ENCODE results near the gene LPP.

The LPP gene

GRCh38 chr3:188229726-188230125, 75.8 kb downstream of the LPP start:
- H3K4me1 ChIP-seq (ENCODE audit: insufficient read depth, low read length, severe bottlenecking) = peaks cover 35% of the 10 kb centered on the region
- no peak for TF ChIP-seq EZH2 (IDR thresholded peaks at IDR 0.05; ENCODE audit: borderline replicate concordance, low read length)
- no peak for TF ChIP-seq CTCF (IDR thresholded peaks at IDR 0.05; ENCODE audit: low read length)
- no peaks in the 10 kb centered on the region for H3K79me2 ChIP-seq (ENCODE audit: insufficient read depth, low read length)
- no peaks in the 10 kb centered on the region for H3K9me2 ChIP-seq (ENCODE audit: low read depth, low read length)
- H3K27ac ChIP-seq (ENCODE audit: low read depth, low read length, poor library complexity, severe bottlenecking) = peak overlapping the region; percentile 14
- peak overlapping the region; percentile 49; the same call in 1 of the 2 replicates for H3K4me2 ChIP-seq (ENCODE audit: low read length)
- H3F3A ChIP-seq (ENCODE audit: insufficient read depth, low read length) = no peaks in the 10 kb centered on the region
- H3K27me3 ChIP-seq (ENCODE audit: insufficient read depth, low read length) = no peaks in the 10 kb centered on the region
- no peaks in the 10 kb centered on the region for H3K36me3 ChIP-seq (ENCODE audit: insufficient read depth, low read length)
- peak overlapping the region; percentile 67; the same call in 1 of the 2 replicates for H2AFZ ChIP-seq (ENCODE audit: low read length)
- no peaks in the 10 kb centered on the region for H4K20me1 ChIP-seq (ENCODE audit: insufficient read depth, low read length)
- no peaks in the 10 kb centered on the region for H3K9me3 ChIP-seq (ENCODE audit: low read length)
- no peak overlapping the region for H3K9ac ChIP-seq (ENCODE audit: low read length)
- H3K4me3 ChIP-seq (ENCODE audit: low read depth, low read length, poor library complexity, severe bottlenecking) = no peak overlapping the region

DNA sequence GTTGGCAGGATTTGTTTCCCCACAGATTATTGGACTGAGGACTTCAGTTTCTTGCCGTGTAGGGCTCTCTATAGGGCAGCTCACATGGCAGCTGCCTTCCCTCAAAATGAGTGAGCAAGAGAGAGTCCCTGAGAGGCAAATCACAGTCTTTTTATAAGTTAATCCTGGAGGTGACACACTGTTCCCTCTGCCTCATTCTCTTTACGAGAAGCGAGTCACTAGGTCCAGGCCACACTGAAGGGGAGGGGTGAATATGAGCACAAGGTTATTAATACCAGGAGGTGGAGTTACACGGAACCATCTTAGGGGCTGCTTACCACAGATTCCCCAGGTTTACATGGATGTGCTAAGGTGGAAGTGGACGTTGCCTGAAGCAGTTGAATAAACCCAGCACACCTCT, 77.0 kb downstream of the LPP start:
- Histone ChIP-seq H3K9me3 (ENCODE audit: low read length) (no peaks in the 10 kb centered on the region), H3K36me3 (ENCODE audit: insufficient read depth, low read length) (no peaks in the 10 kb centered on the region), H3K4me2 (ENCODE audit: low read length) (no peak overlapping the region), H3K9me2 (ENCODE audit: low read depth, low read length) (no peaks in the 10 kb centered on the region), H3K9ac (ENCODE audit: low read length) (no peak overlapping the region), H3K4me1 (ENCODE audit: insufficient read depth, low read length, severe bottlenecking) (peaks cover 48% of the 10 kb centered on the region), H4K20me1 (ENCODE audit: insufficient read depth, low read length) (no peaks in the 10 kb centered on the region), H3K27ac (ENCODE audit: low read depth, low read length, poor library complexity, severe bottlenecking) (no peak overlapping the region), H3K4me3 (ENCODE audit: low read depth, low read length, poor library complexity, severe bottlenecking) (no peak overlapping the region), H3F3A (ENCODE audit: insufficient read depth, low read length) (no peaks in the 10 kb centered on the region), H3K27me3 (ENCODE audit: insufficient read depth, low read length) (no peaks in the 10 kb centered on the region), H3K79me2 (ENCODE audit: insufficient read depth, low read length) (no peaks in the 10 kb centered on the region), H2AFZ (ENCODE audit: low read length) (no peak overlapping the region)
- TF ChIP-seq EZH2 (IDR thresholded peaks at IDR 0.05; ENCODE audit: borderline replicate concordance, low read length) = no peak
- no peak for TF ChIP-seq CTCF (IDR thresholded peaks at IDR 0.05; ENCODE audit: low read length)

DNA sequence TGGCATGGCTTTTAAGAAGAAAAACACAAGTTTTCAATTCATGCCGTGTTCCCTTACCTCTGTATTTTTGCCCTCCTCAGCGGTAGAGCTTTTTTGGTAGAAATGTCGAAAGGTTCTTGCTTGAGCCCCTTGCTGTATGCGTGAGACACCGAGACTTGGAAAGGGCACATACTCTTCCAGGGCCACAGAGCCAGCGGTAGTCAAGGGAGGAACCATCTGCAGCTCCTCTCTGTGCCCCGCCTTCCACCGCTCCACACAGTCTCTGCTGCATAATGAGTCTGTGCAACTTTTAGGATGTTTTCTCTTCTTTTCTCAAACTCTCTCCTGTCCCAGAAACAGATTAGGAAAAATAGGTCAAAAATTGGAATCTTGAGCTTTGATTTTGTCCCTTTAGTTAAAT, 77.5 kb downstream of the LPP start:
- Histone ChIP-seq H3K9me3 (ENCODE audit: low read length) (no peaks in the 10 kb centered on the region), H3K9me2 (ENCODE audit: low read depth, low read length) (no peaks in the 10 kb centered on the region), H3K79me2 (ENCODE audit: insufficient read depth, low read length) (no peaks in the 10 kb centered on the region), H4K20me1 (ENCODE audit: insufficient read depth, low read length) (no peaks in the 10 kb centered on the region), H2AFZ (ENCODE audit: low read length) (no peak overlapping the region), H3K36me3 (ENCODE audit: insufficient read depth, low read length) (no peaks in the 10 kb centered on the region), H3K4me2 (ENCODE audit: low read length) (no peak overlapping the region), H3K9ac (ENCODE audit: low read length) (no peak overlapping the region), H3K4me1 (ENCODE audit: insufficient read depth, low read length, severe bottlenecking) (peaks cover 53% of the 10 kb centered on the region), H3K27ac (ENCODE audit: low read depth, low read length, poor library complexity, severe bottlenecking) (no peak overlapping the region), H3K27me3 (ENCODE audit: insufficient read depth, low read length) (no peaks in the 10 kb centered on the region), H3F3A (ENCODE audit: insufficient read depth, low read length) (no peaks in the 10 kb centered on the region), H3K4me3 (ENCODE audit: low read depth, low read length, poor library complexity, severe bottlenecking) (no peak overlapping the region)
- TF ChIP-seq EZH2 (IDR thresholded peaks at IDR 0.05; ENCODE audit: borderline replicate concordance, low read length) (no peak), CTCF (IDR thresholded peaks at IDR 0.05; ENCODE audit: low read length) (no peak)
